SIG-M5 (cell line): ENCODE measurements around the gene LDB2.

Experiments
- DNase-seq: peaks from one replicate; lab custom pipeline; 2025; lab: John Stamatoyannopoulos, UW

The LDB2 gene

GRCh38 chr4:16757080-16757521, 141.3 kb downstream of the LDB2 start:
- no peak for DNase-seq

GRCh38 chr4:16754104-16754503, 144.3 kb downstream of the LDB2 start:
- DNase-seq: no peak

- DNase-seq: no peak
These were observed 146.3 kb downstream of the LDB2 start for GRCh38 chr4:16752150-16752549.

GRCh38 chr4:16750882-16751642, 147.4 kb downstream of the LDB2 start:
- no peak for DNase-seq

- no peak for DNase-seq
These were observed 148.2 kb downstream of the LDB2 start for GRCh38 chr4:16750216-16750615.

GRCh38 chr4:16745887-16746286, 152.6 kb downstream of the LDB2 start:
- DNase-seq: no peak

GRCh38 chr4:16745009-16745635, 153.3 kb downstream of the LDB2 start:
- DNase-seq: no peak

- DNase-seq: no peak
These were observed 157.2 kb downstream of the LDB2 start for GRCh38 chr4:16741287-16741686.

- DNase-seq: no peak
These were observed 158.3 kb downstream of the LDB2 start for GRCh38 chr4:16739997-16740624.

GRCh38 chr4:16738558-16738957, 159.9 kb downstream of the LDB2 start:
- no peak for DNase-seq

- no peak for DNase-seq
These were observed 164.9 kb downstream of the LDB2 start for GRCh38 chr4:16733509-16733908.

GRCh38 chr4:16732741-16733140, 165.7 kb downstream of the LDB2 start:
- no peak for DNase-seq

GRCh38 chr4:16731776-16732380, 166.6 kb downstream of the LDB2 start:
- DNase-seq: no peak

- DNase-seq: no peak
These were observed 167.8 kb downstream of the LDB2 start for GRCh38 chr4:16730522-16731205.

GRCh38 chr4:16729336-16729735, 169.1 kb downstream of the LDB2 start:
- no peak for DNase-seq

- DNase-seq: no peak
These were observed 169.6 kb downstream of the LDB2 start for GRCh38 chr4:16728849-16729248.

GRCh38 chr4:16728111-16728510, 170.3 kb downstream of the LDB2 start:
- no peak for DNase-seq

- no peak for DNase-seq
These were observed 171.2 kb downstream of the LDB2 start for GRCh38 chr4:16727218-16727617.

- no peak for DNase-seq
These were observed 171.9 kb downstream of the LDB2 start for GRCh38 chr4:16726368-16727050.

- no peak for DNase-seq
These were observed 173.2 kb downstream of the LDB2 start for GRCh38 chr4:16725252-16725651.

GRCh38 chr4:16722416-16722815, 176.0 kb downstream of the LDB2 start:
- DNase-seq: no peak
